Heart left ventricle (tissue), 13 donors: ENCODE results near the gene CHRM5.

Experiments
- POLR2A ChIP-seq, 2 donors: fragments of 450-650 bp; IDR thresholded peaks; one replicate each; pipeline ENCODE4 v1.6.1; 2017; ENCODE audit warnings: antibody characterized with exemption in 2 of 2, mild to moderate bottlenecking in 2 of 2, moderate library complexity in 2 of 2
- TF ChIP-seq, protein P1 (sequence below), 12 donors: fragments of 200-600 bp; sonication (generic) in 4 of 12; IDR thresholded peaks; one replicate each; pipeline versions ENCODE4 v1.5.0 to v1.8.0; 2018 to 2022; ENCODE audit warnings: antibody characterized with exemption in 12 of 12, mild to moderate bottlenecking in 5 of 12
- donor health status: ischemic (EF 13 %, LVEDD 7.1; RV severe dilation, severe dysfunction).
- donor health status: DM: no; HTN: yes; CAD: no.
- donor health status: DM: no; HTN: no; CAD: no.
- donor health status: ischemic (EF 25% LVEDD 6.9; RV normal size, moderate dysfunction).
- donor health status: ischemic (EF 25% LVEDD 5.7; RV mildly dilated, moderate dysfunction).
- donor health status: ischemic (EF 35%, LVEDD 5.7; RV mildly dilated, moderate dysfunction).
- donor health status: nonischemic (EF 11% LVEDD 7.7; RV severe dilation, severe dysfunction).
- donor health status: DM: yes; HTN: yes; CAD: no.
- donor health status: PGD.
- donor health status: ischemic (EF 29% LVEDD 5.4; RV normal size, mild dysfunction).
- donor health status: nonischemic (EF 23%, LVEDD 6.1; RV moderate dilation, normal function).

DNA sequence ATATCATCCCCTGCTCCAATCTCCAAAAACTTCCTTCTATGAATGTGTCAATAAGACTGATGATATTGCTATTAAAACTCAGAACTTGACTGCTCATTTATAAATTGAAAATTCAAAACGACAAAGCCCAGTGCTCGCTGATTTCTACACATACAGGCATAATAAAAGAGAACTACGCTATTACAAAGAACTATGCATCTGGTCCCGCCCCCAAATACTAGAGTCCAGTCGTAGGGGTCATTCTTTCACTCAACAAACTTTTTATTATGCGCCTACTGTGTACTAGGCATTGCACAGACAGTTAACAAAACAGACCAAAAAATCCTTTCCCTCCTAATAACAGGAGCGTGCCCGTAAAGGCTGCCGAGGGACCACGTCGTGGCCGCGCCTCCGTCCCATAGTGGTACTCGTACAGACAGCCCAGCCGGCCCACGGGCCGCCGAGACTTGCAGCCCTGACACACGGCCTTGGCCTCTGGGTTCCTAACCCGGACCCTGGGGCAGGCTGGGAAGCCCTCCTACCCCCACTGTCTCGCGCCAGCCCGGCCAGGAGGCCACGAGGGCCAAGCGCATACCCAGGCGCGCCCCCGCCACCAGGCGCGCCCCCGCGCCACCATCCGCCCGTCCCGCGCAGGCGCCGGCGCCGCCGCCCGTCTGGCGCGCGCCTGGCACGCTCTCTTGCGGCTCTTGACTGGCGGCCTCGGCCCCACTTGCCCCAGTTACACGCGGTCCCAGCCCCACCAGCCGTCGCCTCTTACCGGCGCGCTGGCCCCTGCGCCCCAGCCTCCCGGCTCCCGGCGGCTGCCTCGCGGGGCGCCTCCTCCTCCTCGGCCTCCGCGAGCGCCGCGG is 70.0 kb downstream of the CHRM5 start:
- TF ChIP-seq, protein P1, sequence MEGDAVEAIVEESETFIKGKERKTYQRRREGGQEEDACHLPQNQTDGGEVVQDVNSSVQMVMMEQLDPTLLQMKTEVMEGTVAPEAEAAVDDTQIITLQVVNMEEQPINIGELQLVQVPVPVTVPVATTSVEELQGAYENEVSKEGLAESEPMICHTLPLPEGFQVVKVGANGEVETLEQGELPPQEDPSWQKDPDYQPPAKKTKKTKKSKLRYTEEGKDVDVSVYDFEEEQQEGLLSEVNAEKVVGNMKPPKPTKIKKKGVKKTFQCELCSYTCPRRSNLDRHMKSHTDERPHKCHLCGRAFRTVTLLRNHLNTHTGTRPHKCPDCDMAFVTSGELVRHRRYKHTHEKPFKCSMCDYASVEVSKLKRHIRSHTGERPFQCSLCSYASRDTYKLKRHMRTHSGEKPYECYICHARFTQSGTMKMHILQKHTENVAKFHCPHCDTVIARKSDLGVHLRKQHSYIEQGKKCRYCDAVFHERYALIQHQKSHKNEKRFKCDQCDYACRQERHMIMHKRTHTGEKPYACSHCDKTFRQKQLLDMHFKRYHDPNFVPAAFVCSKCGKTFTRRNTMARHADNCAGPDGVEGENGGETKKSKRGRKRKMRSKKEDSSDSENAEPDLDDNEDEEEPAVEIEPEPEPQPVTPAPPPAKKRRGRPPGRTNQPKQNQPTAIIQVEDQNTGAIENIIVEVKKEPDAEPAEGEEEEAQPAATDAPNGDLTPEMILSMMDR (IDR thresholded peaks at IDR 0.05) = no peak
- no peak for TF ChIP-seq POLR2A (IDR thresholded peaks at IDR 0.05)
